ENCODE results near the gene PPP1R12B.
"Not testable (repeated sequence)": the region's sequence is repeated elsewhere in the genome, so short reads cannot be mapped to it uniquely, and the experiment has no call there.

The PPP1R12B gene

DNA sequence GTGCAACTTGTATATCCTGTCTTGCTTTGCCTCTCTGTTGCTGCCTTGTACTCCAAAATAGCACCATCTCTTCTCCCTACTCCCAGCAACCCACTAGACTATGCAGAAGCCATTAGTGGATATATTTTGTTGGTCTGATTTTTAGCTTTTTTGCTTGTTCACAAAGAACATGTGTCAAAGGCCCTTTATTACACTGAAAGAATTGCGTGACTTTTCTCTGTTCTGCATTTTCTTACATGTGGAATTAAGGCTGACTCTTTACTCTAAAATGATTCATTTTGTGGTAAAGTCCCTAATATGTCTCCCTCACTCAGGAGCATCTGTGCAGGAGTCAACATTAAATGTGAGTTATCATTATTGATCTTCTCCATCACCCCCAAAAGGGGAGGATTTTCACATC is 182.2 kb downstream of the PPP1R12B start:
- DNase-seq (ENCODE audit: low read depth): not testable (repeated sequence)

DNA sequence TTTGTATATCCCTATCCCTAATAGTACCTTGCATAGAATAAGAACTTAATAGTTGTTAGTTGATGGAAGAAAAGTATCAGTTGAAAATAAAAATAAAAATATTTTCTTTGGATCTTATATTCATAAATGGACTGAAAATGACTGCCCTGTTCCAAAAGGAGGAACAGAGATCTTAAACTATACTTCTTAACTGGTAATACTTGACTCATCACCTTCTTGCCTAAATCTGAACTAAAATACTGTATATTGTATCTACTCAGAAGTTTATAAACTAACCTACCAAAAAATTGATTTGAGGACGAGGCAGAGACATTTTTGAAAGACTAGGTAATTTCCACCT is 182.9 kb downstream of the PPP1R12B start:
- DNase-seq (ENCODE audit: low read depth): no peak

DNA sequence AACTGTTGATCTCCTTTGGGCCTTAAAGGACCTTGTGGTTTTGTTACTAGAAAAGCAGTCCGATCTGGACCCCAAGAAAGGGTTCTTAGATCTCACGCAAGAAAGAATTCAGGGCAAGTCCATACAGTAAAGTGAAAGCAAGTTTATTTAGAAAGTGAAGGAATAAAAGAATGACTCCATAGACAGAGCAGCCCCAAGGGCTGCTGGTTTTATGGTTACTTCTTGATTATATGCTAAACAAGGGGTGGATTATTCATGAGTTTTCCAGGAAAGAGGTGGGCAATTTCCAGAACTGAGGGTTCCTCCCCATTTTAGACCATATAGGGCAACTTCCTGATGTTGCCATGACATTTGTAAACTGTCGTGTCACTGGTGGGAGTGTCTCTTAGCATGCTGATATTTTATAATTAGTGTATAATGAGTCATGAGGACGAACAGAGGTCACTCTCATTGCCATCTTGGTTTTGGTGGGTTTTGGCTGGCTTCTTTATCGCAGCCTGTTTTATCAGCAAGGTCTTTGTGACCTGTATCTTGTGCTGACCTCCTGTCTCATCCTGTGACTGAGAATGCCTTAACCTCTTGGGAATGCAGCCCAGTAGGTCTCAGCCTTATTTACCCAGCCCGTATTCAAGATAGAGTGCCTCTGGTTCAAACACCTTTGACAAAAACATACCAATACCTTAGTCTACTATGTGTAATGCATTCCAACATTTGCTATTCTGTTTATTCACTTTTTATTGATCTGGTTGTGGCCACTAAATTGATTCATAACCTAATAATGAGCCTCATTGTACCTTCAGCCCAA is 183.5 kb downstream of the PPP1R12B start:
- DNase-seq (ENCODE audit: low read depth): not testable (repeated sequence)

DNA sequence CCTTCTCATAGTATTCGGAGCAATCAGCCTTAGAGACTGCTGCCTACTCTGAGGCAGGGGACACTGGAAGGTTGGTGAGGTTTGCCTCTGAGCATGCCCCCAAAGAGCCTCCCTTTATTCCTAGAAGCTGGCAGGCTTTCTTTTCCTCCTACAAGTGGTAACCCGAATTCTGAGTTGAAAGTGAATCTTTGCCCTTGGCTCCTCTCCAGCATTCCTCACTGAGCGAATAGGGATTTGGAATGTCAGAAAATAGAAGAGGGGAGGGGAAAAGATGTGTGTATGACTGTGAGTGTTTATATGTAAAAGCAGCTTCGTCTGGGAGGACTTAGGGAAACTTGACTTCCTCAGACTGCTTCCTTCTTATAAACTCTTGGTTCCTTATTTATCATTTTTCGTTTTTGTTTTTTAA is 190.7 kb downstream of the PPP1R12B start:
- not testable (repeated sequence) for DNase-seq (ENCODE audit: low read depth)

DNA sequence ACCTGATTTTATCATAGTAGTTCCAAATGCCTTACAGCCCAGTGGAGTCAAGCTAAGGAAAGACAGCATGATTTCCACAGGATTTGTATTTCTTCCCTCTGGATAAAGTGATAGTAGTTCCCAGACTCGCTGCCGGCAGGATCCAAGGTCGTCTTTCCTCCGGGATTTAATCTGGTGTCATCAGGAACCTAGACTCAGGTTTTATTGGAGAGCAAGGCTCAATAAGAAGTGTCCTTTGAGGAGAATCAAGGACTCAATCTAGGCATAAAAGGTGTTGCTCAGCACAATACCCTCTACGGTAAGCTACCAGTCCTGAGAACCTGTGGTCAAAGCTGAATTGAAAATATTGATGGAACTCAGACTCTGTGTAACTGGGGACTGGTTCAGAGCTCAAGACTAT is 191.1 kb downstream of the PPP1R12B start:
- not testable (repeated sequence) for DNase-seq (ENCODE audit: low read depth)

DNA sequence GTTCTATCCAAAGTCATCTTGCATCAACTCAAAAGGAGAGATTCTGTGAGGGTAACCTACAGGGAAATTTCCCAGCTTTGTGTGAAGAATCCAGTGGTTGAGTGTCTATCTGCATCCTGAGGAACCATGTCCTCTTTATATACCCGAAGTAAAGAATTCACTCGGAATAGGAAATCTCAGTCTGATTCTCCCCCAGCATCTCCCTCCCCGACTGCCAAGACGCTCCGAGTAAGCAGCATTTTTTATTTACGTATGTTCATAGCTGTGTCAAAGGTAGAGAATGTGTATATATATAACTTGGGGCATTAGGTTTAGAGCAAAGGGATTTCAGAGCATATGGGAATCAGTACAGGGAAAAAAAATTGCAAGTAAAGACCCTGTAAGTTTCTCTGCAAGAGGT is 191.5 kb downstream of the PPP1R12B start:
- DNase-seq (ENCODE audit: low read depth): no peak

DNA sequence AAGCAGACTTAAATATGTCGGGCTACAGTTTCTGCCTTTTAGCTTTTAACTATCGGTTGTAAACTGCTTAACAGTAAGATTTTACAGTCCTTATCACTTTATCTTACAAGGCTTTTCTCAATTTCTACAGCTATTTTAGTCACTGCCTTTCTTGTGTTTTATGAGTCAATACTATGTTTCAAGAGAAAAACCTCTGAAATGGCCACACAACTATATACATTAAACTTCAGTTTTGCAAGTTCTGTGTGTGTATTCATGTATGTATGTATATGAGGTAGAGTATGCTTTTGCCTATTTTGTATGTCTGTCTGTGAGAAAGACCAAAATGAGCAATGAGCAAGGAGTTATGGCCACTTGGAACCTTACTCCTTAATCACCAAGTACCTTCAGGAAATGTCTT is 191.9 kb downstream of the PPP1R12B start:
- no peak for DNase-seq (ENCODE audit: low read depth)

DNA sequence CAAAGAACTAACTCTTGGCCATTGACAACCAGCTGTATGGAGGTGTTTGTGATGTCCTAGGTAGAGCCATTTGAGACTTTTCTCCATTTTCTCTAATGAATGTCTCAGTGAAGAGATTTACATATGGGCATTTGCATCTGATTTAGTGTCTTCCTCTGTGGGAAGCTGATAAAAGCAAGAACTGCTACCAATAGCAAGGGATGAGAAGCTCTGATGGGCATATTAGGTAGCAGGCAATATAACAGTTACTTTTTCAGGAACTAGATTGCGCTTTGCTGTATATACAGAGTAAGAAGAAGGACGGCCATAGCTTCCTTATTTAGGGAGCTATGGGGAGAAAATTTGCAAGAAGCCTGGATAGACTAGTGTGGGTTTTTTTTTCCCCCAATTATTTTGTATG is 192.4 kb downstream of the PPP1R12B start:
- DNase-seq (ENCODE audit: low read depth): not testable (repeated sequence)

DNA sequence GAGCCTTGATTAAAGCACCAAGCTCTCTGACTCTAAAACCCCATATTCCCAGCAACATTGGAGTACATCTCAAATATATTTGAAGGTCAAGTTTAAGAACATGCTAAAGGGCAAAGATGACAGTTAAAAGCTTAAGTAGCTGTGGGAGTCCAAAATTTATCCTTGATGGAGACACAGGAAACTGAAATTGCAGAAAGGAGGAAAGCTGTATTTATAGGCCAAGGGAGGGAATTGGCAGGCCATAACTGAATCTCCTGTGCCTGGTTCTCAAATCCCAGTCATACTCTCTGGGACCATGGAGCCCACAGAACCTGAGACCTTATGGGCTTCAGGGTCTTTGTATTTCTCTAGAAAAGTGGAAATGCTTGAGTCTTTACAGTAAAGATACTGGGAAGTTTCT is 193.9 kb downstream of the PPP1R12B start:
- not testable (repeated sequence) for DNase-seq (ENCODE audit: low read depth)

DNA sequence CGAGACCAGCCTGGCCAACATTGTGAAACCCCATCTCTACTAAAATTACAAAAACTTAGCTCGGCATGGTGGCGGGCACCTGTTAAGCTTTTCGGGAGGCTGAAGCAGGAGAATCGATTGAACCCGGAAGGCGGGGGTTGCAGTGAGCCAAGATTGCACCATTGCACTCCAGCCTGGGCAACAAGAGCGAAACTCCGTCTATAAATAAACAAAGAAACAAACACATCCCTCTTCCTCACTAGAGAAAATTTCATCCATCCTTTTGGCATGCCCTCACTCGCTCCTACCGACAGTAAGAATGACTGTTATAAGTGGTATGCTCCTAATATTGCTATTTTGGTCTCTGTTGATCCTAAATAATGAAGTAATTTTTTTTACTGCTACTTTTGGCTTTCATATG is 195.0 kb downstream of the PPP1R12B start:
- DNase-seq (ENCODE audit: low read depth): not testable (repeated sequence)

DNA sequence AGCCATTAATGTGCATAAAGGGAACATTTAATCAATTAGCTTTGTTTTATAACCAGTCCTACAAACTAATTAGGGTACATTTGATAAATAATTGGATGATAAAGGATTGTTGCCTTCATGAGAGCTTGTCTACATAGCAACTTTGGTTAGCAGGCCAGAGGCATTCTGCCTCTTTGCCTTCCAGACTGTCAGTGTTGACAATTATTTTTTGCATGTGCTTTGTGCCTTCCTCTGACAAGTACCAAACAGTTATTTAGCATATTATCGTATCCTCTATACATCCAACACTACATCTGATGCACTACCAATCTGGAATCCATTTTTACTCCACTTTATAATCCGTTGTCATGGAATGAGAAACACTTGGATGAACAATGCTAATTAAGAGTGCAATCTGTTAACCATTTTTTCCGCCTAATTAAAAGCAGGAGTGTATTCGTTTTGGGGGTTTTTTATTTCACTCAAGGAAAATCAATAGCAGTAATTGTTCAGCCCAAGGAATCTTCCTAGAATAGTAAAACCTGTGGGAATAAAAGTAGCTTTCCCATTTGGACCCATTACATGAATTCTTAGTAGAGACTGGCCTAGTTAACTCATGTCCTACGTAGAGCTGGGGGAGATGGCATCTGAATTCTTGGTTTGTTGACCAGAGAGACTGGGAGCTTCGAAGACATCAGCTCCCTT is 196.4 kb downstream of the PPP1R12B start:
- DNase-seq (ENCODE audit: low read depth): not testable (repeated sequence)

DNA sequence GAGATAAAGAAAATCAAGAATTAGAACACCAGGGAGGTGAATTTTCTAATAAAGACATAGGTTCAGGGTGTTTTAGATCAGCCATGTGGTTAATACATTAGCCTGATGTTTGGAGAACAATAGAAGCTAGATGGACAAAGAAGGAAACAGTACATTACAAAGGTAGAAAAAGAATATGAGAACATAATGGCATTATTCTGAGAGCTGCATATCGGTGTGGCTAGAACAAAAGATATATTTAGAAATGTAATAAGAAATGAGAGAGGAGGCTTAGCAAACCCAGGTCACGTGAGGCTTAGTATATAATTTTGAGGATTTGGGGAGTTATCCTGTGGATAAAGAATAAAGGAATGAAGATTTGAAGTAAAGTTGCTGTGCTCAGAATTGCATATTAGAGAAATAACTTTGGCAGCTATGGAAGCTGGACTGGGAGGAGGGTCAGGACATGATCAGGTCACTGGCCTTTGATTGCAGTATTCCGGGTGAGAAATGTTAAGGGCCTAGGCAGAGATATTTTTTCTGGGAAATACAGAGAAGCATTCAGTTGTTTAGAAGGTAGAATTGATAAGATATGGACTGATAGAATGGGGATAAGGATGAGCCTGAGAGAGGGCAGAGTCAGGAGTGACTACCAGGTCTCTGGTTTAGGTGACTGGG is 197.3 kb downstream of the PPP1R12B start:
- DNase-seq (ENCODE audit: low read depth): not testable (repeated sequence)

DNA sequence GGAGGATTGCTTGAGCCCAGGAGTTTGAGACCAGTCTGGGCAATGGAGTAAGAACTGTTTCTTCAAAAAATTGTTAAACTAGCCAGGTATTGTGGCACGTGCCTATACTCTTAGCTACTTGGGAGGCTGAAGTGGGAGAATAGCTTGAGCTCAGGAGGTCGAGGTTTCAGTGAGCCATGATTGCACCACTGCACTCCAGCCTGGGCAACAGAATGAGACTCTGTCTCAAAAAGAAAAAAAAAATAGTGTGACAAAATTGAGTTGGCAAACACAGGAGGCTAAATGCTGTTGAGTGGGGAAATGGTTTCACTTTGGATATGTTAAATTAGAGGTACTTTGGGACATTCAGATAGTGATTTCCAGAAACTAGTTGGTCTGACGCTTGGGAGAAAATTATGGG is 197.9 kb downstream of the PPP1R12B start:
- DNase-seq (ENCODE audit: low read depth): not testable (repeated sequence)

DNA sequence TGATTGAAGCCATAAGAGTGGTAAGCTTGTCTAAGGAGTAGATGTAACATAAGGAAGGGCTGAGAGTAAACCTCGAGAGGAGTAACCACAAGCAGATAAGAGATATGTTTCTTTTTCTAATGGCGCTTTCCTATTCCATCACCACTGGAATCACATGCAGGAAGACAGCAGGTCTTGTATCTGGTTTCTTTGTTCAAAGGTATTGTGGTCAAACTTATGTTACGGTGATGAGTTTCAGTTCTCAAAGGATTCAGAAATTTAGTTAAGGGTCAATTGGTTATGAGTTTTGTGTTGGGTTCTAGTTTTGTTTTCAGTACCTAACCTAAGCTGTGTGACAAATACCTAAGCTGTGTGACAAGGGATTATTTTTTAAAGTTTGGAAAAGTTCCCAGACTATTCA is 198.3 kb downstream of the PPP1R12B start:
- not testable (repeated sequence) for DNase-seq (ENCODE audit: low read depth)

DNA sequence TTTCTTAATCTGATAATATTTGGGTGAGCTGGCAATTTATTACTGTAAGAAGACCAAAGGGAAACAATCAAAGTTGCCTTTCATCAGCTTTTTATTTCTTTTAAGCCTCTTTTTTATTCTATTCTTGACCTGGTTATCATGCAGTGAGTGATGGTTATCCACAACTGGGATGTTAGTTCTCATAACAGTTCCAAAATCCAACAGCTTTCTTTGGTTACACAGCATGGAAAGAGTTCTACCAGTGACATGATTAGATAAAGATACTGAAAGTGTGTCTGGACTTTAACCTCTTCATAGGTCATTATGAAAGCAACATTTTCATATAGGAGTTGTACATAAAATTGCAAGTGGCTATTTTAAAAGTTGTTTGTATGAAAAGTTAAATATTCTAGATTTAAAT is 198.7 kb downstream of the PPP1R12B start:
- no peak for DNase-seq (ENCODE audit: low read depth)

DNA sequence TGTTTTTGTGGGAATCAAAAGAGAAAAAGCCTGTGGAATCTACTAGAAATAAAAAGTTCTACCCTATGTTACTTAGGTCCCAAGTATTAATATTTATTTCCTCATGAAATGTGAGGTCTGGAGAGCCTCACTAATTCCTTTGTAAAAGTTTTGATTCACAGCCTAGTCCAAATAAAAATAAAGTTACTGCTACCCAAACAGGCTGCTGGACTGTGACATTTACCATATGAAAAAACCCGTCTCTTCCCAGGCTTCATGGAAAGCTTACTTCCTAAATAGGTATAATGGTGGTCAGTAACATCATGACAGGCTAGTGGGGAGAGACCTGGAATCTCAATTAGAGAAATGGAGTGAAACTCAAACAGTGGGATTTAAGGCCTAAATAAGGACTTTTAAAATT is 201.6 kb downstream of the PPP1R12B start:
- not testable (repeated sequence) for DNase-seq (ENCODE audit: low read depth)

DNA sequence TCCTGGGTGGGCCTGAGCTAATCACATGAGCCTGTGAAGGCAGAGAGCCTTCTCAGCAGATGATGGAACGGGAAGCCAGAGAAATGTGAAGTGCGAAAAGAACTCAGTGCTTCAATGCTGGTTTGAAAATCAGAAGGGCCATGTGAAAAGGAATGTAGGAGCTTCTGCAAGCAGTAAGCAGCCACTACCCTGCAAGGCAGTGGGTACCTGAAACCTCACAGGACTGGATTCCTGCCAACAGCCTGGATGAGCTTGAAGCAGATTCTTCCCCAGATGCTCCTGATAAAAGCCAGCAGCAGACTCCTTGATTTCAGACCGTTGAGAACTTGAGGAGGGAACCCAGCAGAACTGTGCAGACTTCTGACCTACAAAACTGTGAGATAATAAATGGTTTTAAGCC is 203.2 kb downstream of the PPP1R12B start:
- DNase-seq (ENCODE audit: low read depth): no peak

DNA sequence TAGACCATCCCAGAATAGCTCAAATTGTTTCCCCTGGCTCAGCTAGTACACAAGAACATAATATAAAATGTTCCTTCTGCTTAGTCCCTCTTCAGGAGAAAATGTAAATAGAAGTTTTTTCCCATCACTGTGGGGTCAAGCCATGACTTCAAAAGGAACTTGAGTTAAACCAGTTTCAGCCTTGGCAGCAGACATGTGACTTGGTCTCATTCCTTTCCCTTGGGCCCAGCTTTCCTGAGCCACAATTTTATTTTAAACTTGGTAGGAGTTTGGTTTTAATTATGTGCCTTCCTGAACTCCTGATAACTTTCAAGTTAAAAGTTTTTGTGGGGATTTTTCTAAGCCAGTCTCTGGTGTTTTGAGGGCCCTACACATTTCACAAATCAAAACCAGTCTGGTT is 204.1 kb downstream of the PPP1R12B start:
- not testable (repeated sequence) for DNase-seq (ENCODE audit: low read depth)

DNA sequence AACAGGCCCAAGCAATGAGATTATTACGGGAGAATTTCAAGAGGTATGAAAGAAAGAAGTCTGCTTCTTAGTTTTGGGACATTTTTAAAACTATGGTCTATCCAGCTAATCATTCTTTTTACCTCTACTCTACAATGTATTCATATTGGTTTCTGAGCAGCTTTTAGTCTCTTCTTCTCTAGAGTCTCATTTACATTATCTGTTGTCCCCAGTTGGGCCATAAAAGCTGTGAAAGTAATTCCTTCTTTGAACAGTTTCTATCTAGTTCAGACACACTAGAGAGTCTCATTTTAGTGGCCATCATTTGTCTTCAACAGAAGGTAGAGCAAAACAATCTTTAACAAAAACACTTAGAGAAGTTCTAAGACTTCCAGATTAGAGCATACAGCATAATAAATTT is 204.6 kb downstream of the PPP1R12B start:
- DNase-seq (ENCODE audit: low read depth): not testable (repeated sequence)

DNA sequence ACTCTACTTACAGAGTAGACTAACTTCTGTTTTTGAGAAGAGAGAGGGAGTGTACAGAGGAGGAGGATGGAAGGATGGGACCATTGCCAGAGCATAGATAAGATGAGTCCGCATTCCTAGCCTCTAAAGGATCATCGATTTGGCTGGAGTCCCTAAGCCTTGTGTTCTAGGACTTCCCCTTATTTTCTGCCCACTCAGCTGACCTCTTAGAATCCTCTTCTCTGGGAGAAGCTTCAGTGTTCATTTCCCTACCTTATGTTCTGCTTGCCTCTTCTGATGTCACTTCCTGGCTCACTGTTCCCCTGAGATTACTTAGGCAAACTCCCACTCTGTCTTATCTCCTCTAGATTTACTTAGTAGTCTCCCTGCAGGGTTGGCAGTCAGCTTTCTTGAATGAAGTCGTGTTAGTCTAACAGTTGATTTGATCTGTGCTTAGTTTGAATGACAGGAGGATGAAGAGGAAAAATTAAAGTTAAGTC is 205.1 kb downstream of the PPP1R12B start:
- DNase-seq (ENCODE audit: low read depth): no peak

DNA sequence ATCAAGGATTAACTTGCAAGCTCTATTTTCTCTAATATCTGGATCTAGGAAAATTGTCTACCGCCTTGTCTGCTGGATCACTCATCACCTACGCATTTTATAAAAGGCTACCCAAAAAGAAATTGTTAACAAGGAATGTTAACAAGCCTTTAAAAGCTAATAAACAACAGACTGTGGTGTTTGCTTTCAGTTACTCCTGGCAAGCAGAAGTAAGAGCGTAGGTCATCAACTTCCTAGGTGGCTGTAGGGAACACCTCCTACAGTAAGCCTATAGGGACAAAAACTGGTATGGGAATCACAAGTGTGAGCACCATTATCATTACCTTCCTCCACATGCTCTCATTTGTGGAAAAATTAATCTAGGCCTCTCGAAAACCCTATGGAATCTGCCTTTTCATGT is 206.1 kb downstream of the PPP1R12B start:
- not testable (repeated sequence) for DNase-seq (ENCODE audit: low read depth)

DNA sequence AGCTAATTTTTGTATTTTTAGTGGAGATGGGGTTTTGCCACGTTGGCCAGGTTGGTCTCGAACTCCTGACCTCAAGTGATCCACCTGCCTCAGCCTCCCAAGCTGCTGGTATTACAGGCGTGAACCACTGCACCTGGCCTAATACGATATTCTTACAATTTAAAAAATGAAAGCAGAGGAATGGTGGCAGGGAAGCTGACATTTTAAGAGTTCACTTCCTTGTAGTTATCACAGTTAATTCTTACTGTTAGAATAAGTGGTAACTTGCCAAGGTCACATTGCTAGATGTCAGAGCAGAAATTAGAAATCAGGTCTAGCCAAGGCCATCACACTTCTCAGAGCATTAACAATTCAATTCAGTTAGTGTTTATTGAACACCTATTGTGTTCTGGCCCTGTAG is 207.5 kb downstream of the PPP1R12B start:
- DNase-seq (ENCODE audit: low read depth): not testable (repeated sequence)

DNA sequence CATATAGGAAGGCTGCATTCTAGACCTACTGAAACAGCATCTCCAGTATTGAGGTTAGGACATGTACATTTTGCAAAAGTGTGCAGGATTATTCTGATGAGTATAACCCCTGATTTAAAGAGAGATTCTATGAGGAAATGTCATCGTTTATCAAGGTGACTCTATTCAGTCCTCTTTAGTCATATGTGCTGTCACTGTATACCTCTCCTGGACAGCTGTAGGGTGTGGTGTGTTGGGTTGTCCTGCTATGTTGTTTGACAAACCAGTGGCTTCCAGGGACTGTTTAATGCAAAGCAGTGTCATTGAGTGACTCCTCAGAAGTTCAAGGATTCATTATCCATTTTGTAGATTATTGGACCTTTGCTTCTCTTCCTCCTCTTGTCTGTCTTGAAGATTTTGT is 209.2 kb downstream of the PPP1R12B start:
- not testable (repeated sequence) for DNase-seq (ENCODE audit: low read depth)

All from activated T-cell treated with anti-CD3 and anti-CD28 coated beads for 24 hours (primary cell).